Vagina (tissue), 2 donors: ENCODE data around the gene ATG2A.

Source experiments
- POLR2A ChIP-seq, 2 donors: fragments of 450-650 bp; IDR thresholded peaks; one replicate each; pipeline ENCODE4 v1.6.1; 2017; ENCODE audit warnings: antibody characterized with exemption in 2 of 2, mild to moderate bottlenecking in 2 of 2, moderate library complexity in 2 of 2
- TF ChIP-seq, protein P1 (sequence below), 3 experiments: fragments of 450-650 bp in 2 of 3; fragments of 200-600 bp in 1 of 3; sonication (generic) in 1 of 3; IDR thresholded peaks; one replicate each; pipeline ENCODE4 v1.5.1; 2017 to 2019; ENCODE audit warnings: antibody characterized with exemption in 3 of 3, mild to moderate bottlenecking in 2 of 3, moderate library complexity in 2 of 3

DNA sequence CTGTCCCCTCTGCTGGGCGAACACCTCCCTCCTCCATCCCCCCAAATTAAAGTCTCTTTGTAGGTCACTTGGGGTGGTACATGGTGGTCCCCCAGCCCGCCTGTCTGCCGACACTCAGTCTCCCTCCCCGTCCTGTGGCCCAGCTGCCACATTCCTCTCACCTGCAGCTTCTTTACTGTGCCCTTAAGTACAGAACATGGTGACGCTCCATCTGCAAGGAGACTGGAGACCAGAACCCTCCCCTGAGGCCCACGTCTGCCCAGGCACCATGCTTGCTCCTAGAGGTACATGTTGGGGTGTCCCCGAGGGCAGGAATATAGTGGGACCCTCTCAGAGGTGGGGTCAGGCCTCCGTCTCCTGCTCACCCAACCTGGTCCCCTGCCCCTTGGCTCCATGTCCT, 33.0 kb downstream of the ATG2A start:
- TF ChIP-seq, protein P1, sequence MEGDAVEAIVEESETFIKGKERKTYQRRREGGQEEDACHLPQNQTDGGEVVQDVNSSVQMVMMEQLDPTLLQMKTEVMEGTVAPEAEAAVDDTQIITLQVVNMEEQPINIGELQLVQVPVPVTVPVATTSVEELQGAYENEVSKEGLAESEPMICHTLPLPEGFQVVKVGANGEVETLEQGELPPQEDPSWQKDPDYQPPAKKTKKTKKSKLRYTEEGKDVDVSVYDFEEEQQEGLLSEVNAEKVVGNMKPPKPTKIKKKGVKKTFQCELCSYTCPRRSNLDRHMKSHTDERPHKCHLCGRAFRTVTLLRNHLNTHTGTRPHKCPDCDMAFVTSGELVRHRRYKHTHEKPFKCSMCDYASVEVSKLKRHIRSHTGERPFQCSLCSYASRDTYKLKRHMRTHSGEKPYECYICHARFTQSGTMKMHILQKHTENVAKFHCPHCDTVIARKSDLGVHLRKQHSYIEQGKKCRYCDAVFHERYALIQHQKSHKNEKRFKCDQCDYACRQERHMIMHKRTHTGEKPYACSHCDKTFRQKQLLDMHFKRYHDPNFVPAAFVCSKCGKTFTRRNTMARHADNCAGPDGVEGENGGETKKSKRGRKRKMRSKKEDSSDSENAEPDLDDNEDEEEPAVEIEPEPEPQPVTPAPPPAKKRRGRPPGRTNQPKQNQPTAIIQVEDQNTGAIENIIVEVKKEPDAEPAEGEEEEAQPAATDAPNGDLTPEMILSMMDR (IDR thresholded peaks at IDR 0.05), result no peak
- TF ChIP-seq POLR2A (IDR thresholded peaks at IDR 0.05), result no peak
